Ishikawa (cell line): Measurements from ENCODE around the gene SYCP2L.

ENCODE experiments used
- CEBPB ChIP-seq: IDR thresholded peaks from 2 replicates; pipeline ENCODE4 v1.6.1; 2012
- MAX ChIP-seq: IDR thresholded peaks from 2 replicates; pipeline ENCODE4 v1.6.1; 2012
- NFIC ChIP-seq: IDR thresholded peaks from 2 replicates; pipeline ENCODE4 v1.6.1; 2012
- REST ChIP-seq: IDR thresholded peaks from 2 replicates; pipeline ENCODE4 v1.6.1; 2012; ENCODE audit warnings: low read depth, mild to moderate bottlenecking
- TAF1 ChIP-seq: IDR thresholded peaks from 2 replicates; pipeline ENCODE4 v1.6.1; 2012; ENCODE audit warnings: low read depth, mild to moderate bottlenecking
- TCF12 ChIP-seq: IDR thresholded peaks from 2 replicates; pipeline ENCODE4 v1.6.1; 2012; ENCODE audit warnings: low read depth
- TEAD4 ChIP-seq: IDR thresholded peaks from 2 replicates; pipeline ENCODE4 v1.6.1; 2012
- YY1 ChIP-seq: IDR thresholded peaks from 2 replicates; pipeline ENCODE4 v1.6.1; 2012; ENCODE audit warnings: low read depth
- ZBTB7A ChIP-seq: IDR thresholded peaks from 2 replicates; pipeline ENCODE4 v1.6.1; 2012; ENCODE audit warnings: low read depth

- TF ChIP-seq REST (no peak), CEBPB (no peak), TCF12 (no peak), YY1 (no peak), MAX (no peak), ZBTB7A (no peak), TAF1 (no peak), TEAD4 (no peak), NFIC (no peak)
These were observed 85.3 kb downstream of the SYCP2L start for GRCh38 chr6:10972196-10972595.
